Suprapubic skin (tissue), 4 donors: Measurements from ENCODE around the gene CMAS. TPM values are rescaled to one million over a fixed set of nuclear protein-coding genes. Genes with fewer than 3 reads are reported as not detected.

Experiments
- DNase-seq, 2 donors: peaks; one replicate each; pipeline ENCODE4 v3.0.0-alpha.2; 2019; ENCODE audit warnings: low spot score in 2 of 2
- H3K27ac ChIP-seq: fragments of 200-600 bp; sonication (generic); one replicate; pipeline ENCODE4 v1.5.1; 2019
- H3K27me3 ChIP-seq: fragments of 200-600 bp; sonication (generic); one replicate; pipeline ENCODE4 v1.5.1; 2019
- H3K36me3 ChIP-seq: fragments of 200-600 bp; sonication (generic); one replicate; pipeline ENCODE4 v1.5.1; 2019
- H3K4me1 ChIP-seq: fragments of 200-600 bp; sonication (generic); one replicate; pipeline ENCODE4 v1.5.1; 2019
- H3K4me3 ChIP-seq: fragments of 200-600 bp; sonication (generic); one replicate; pipeline ENCODE4 v1.5.1; 2019; ENCODE audit warnings: mild to moderate bottlenecking
- H3K9me3 ChIP-seq: fragments of 200-600 bp; sonication (generic); one replicate; pipeline ENCODE4 v1.5.1; 2019
- CTCF ChIP-seq, 2 donors: fragments of 200-600 bp in 1 of 2; fragments of 450-650 bp in 1 of 2; sonication (generic) in 1 of 2; IDR thresholded peaks; one replicate each; pipeline ENCODE4 v1.5.1; 2016 to 2019; ENCODE audit warnings: antibody characterized with exemption in 2 of 2, mild to moderate bottlenecking in 1 of 2, moderate library complexity in 1 of 2
- EP300 ChIP-seq: sonication (generic); formaldehyde crosslinking; IDR thresholded peaks from one replicate; pipeline ENCODE4 v1.6.1; 2017; ENCODE audit warnings: antibody characterized with exemption
- POLR2A ChIP-seq, 2 donors: fragments of 450-650 bp; IDR thresholded peaks; one replicate each; pipeline ENCODE4 v1.6.1; 2017; ENCODE audit warnings: antibody characterized with exemption in 2 of 2, mild to moderate bottlenecking in 2 of 2, moderate library complexity in 2 of 2
- POLR2AphosphoS5 ChIP-seq, 3 donors: sonication (generic); formaldehyde crosslinking; IDR thresholded peaks; one replicate each; pipeline ENCODE4 v1.6.1; 2017; ENCODE audit warnings: antibody characterized with exemption in 3 of 3
- WGBS: methylation state at CpG from one replicate; pipeline ENCODE4 v1.1.5; 2018; 5-methylcytosine and 5-hydroxymethylcytosine counted together
- total RNA-seq, 4 donors: library from RNA; depleted of rRNA; stranded (reverse); fragments of >200 nt; gene quantifications; one replicate each; pipeline ENCODE4 v1.1.0, GENCODE V29; 2016

The CMAS gene
- total RNA-seq, 4 donors from 2014 or later, result 20.3 to 25.8 (median 22.9) TPM

GRCh38 chr12:22100958-22101748 is 55.1 kb downstream of the CMAS start:
- TF ChIP-seq EP300, result no peak
- TF ChIP-seq POLR2AphosphoS5 (IDR thresholded peaks at IDR 0.05), result no peak
- no peak for TF ChIP-seq POLR2A (IDR thresholded peaks at IDR 0.05)
- TF ChIP-seq CTCF (IDR thresholded peaks at IDR 0.05), result peak; percentile 7 to 24
- Histone ChIP-seq H3K27me3 (no peaks in the 10 kb centered on the region), H3K4me3 (no peak overlapping the region), H3K9me3 (no peaks in the 10 kb centered on the region), H3K27ac (no peak overlapping the region), H3K36me3 (no peaks in the 10 kb centered on the region), H3K4me1 (peaks cover 12% of the 10 kb centered on the region)
- no peak for DNase-seq
- WGBS, result 88% methylated on average over 6 of the region's 6 CpGs

- DNase-seq, result no peak
- H3K27me3 ChIP-seq, result no peaks in the 10 kb centered on the region
- WGBS, result 20% methylated on average over 1 of the region's 5 CpGs
- H3K27ac ChIP-seq, result no peak overlapping the region
- no peaks in the 10 kb centered on the region for H3K36me3 ChIP-seq
- H3K4me1 ChIP-seq, result peaks cover 12% of the 10 kb centered on the region
- no peaks in the 10 kb centered on the region for H3K9me3 ChIP-seq
- TF ChIP-seq POLR2AphosphoS5 (IDR thresholded peaks at IDR 0.05) (peak in 1 of 3 donors; percentile 21), EP300 (no peak)
- H3K4me3 ChIP-seq, result no peak overlapping the region
Measured at GRCh38 chr12:22101749-22102243, 55.8 kb downstream of the CMAS start.

GRCh38 chr12:22103418-22103817 is 57.4 kb downstream of the CMAS start:
- no peak overlapping the region for H3K4me3 ChIP-seq
- no peak for TF ChIP-seq POLR2A (IDR thresholded peaks at IDR 0.05)
- no peak for TF ChIP-seq CTCF (IDR thresholded peaks at IDR 0.05)
- H3K27ac ChIP-seq, result no peak overlapping the region
- WGBS, result 97% methylated on average over 2 of the region's 2 CpGs
- no peak for DNase-seq
- no peaks in the 10 kb centered on the region for H3K9me3 ChIP-seq
- H3K4me1 ChIP-seq, result peaks cover 12% of the 10 kb centered on the region
- H3K36me3 ChIP-seq, result no peaks in the 10 kb centered on the region
- H3K27me3 ChIP-seq, result no peaks in the 10 kb centered on the region

GRCh38 chr12:22105542-22105941 is 59.5 kb downstream of the CMAS start:
- no peaks in the 10 kb centered on the region for H3K9me3 ChIP-seq
- TF ChIP-seq POLR2AphosphoS5 (IDR thresholded peaks at IDR 0.05) (no peak), CTCF (IDR thresholded peaks at IDR 0.05) (no peak), EP300 (no peak), POLR2A (IDR thresholded peaks at IDR 0.05) (no peak)
- H3K4me1 ChIP-seq, result peaks cover 12% of the 10 kb centered on the region
- no peak overlapping the region for H3K27ac ChIP-seq
- no peaks in the 10 kb centered on the region for H3K36me3 ChIP-seq
- no peak for DNase-seq
- no peak overlapping the region for H3K4me3 ChIP-seq
- H3K27me3 ChIP-seq, result no peaks in the 10 kb centered on the region

- TF ChIP-seq POLR2AphosphoS5 (IDR thresholded peaks at IDR 0.05) (no peak), POLR2A (IDR thresholded peaks at IDR 0.05) (no peak), EP300 (no peak), CTCF (IDR thresholded peaks at IDR 0.05) (no peak)
Measured at GRCh38 chr12:22110176-22110575, 64.2 kb downstream of the CMAS start.

More at GRCh38 chr12:22110176-22110575, 64.2 kb downstream of the CMAS start:
- Histone ChIP-seq H3K36me3 (no peaks in the 10 kb centered on the region), H3K4me1 (no peaks in the 10 kb centered on the region), H3K4me3 (no peak overlapping the region), H3K9me3 (no peaks in the 10 kb centered on the region), H3K27me3 (no peaks in the 10 kb centered on the region), H3K27ac (no peak overlapping the region)
- 77% methylated on average over 3 of the region's 3 CpGs for WGBS
- no peak for DNase-seq

Other genes with a start within 250 kb of the CMAS start
- 1 to 10 TPM; 7.8 to 9.6 (median 8.1) TPM for gene ABCC9, start 104.8 kb upstream of the CMAS start, total RNA-seq